Bronchial epithelial cell (primary cell): Measurements from ENCODE around the gene HM13. TPM values are rescaled to one million over a fixed set of nuclear protein-coding genes. Genes with fewer than 3 reads are reported as not detected.
"Not testable (repeated sequence)": the region's sequence is repeated elsewhere in the genome, so short reads cannot be mapped to it uniquely, and the experiment has no call there.

Experiments used
- DNase-seq: peaks from one replicate; pipeline ENCODE4 v3.0.0-alpha.2; 2010; ENCODE audit warnings: low read depth
- FAIRE-seq: peaks from 2 replicates; lab custom pipeline; 2011; peaks lifted over from hg19 to GRCh38; lab: Jason Lieb, UNC
- H3K27me3 ChIP-seq: 2 replicates; pipeline ENCODE4 v1.5.1; 2011; ENCODE audit warnings: low read length; ENCODE audit not compliant: control insufficient read depth, insufficient read depth
- H3K36me3 ChIP-seq: 2 replicates; pipeline ENCODE4 v1.5.1; 2011; ENCODE audit warnings: low read length; ENCODE audit not compliant: control insufficient read depth, insufficient read depth
- H3K4me3 ChIP-seq: 2 replicates; pipeline ENCODE4 v1.5.1; 2011; ENCODE audit warnings: mild to moderate bottlenecking, low read depth, low read length, control low read depth
- total RNA-seq: library from RNA; depleted of rRNA; stranded (reverse); fragments of >200 nt; gene quantifications from 2 replicates; pipeline ENCODE4 v1.2.1, GENCODE V29; 2014
- TF ChIP-seq, protein P1 (sequence below): IDR thresholded peaks from 2 replicates; pipeline ENCODE4 v1.5.1; 2011; ENCODE audit warnings: mild to moderate bottlenecking, moderate library complexity, low read length, control low read depth, inconsistent platforms; ENCODE audit not compliant: insufficient read depth, severe bottlenecking

Gene HM13
- total RNA-seq, 1 donor from 2014 or later: 46.9 TPM

DNA sequence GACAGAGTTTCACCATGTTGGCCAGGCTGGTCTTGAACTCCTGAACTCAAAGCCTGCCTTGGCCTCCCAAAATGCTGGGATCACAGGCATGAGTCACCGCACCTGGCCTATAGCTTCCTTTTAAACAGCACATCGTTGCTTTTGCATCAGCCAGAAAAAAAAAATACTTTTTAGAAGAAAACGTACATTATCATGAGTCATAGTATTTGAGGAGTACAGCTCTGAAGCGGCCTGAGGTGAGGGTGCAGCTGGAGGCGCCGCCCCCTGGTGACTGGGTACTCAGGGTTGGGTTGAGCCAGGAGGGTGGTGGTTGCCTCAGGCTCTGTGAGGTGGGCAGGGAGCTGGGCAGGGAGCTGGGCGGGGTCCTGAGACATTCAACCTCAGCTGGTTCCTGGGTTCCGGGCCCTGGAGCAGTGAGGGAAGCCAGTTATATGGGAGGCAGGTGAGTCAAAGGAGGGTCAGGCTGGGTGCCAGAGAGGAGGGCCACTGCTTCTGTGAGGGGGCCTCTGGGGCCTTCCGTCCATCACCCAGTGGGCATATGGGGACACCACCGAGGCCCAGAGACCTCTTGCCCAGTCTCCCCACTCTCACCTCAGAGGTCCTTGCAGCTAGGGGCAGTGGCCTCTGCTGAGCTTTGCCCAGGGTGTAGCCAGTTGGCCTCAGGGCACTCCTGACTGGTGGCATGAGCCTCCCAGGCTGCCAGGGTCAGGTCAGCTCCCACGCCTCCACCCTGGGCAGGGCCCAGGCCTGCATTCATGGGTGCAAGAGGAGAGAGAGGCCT is 79.2 kb downstream of the HM13 start:
- Histone ChIP-seq H3K4me3 (no peak overlapping the region), H3K27me3 (no peaks in the 10 kb centered on the region), H3K36me3 (no peaks in the 10 kb centered on the region)
- peak; percentile 99 for DNase-seq
- FAIRE-seq: no peak
- TF ChIP-seq, protein P1, sequence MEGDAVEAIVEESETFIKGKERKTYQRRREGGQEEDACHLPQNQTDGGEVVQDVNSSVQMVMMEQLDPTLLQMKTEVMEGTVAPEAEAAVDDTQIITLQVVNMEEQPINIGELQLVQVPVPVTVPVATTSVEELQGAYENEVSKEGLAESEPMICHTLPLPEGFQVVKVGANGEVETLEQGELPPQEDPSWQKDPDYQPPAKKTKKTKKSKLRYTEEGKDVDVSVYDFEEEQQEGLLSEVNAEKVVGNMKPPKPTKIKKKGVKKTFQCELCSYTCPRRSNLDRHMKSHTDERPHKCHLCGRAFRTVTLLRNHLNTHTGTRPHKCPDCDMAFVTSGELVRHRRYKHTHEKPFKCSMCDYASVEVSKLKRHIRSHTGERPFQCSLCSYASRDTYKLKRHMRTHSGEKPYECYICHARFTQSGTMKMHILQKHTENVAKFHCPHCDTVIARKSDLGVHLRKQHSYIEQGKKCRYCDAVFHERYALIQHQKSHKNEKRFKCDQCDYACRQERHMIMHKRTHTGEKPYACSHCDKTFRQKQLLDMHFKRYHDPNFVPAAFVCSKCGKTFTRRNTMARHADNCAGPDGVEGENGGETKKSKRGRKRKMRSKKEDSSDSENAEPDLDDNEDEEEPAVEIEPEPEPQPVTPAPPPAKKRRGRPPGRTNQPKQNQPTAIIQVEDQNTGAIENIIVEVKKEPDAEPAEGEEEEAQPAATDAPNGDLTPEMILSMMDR: peak; percentile 11

DNA sequence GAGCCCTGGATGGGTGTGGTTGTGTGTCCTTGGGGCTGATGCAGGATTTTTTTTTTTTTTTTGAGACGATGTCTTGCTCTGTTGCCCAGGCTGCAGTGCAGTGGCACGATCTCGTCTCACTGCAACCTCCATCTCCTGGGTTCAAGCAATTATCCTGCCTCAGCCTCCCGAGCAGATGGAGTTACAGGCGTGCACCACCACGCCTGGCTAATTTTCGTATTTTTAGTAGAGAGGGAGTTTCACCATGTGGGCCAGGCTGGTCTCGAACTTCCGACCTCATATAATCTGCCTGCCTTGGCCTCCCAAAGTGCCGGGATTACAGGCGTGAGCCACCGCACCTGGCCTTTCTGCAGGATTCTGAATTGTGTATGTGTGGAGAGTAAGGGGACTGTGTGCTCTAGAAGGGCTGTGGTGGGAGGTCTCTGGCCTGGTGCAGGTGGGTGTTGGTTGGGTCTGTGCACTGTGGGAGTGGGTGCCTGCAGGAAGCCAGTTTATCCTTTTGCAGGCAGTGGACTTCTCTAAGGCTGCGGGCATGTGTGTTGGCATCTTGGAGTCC is 79.8 kb downstream of the HM13 start:
- TF ChIP-seq, protein P1: no peak
- Histone ChIP-seq H3K36me3 (no peaks in the 10 kb centered on the region), H3K27me3 (no peaks in the 10 kb centered on the region), H3K4me3 (no peak overlapping the region)
- DNase-seq (no peak), FAIRE-seq (no peak)

DNA sequence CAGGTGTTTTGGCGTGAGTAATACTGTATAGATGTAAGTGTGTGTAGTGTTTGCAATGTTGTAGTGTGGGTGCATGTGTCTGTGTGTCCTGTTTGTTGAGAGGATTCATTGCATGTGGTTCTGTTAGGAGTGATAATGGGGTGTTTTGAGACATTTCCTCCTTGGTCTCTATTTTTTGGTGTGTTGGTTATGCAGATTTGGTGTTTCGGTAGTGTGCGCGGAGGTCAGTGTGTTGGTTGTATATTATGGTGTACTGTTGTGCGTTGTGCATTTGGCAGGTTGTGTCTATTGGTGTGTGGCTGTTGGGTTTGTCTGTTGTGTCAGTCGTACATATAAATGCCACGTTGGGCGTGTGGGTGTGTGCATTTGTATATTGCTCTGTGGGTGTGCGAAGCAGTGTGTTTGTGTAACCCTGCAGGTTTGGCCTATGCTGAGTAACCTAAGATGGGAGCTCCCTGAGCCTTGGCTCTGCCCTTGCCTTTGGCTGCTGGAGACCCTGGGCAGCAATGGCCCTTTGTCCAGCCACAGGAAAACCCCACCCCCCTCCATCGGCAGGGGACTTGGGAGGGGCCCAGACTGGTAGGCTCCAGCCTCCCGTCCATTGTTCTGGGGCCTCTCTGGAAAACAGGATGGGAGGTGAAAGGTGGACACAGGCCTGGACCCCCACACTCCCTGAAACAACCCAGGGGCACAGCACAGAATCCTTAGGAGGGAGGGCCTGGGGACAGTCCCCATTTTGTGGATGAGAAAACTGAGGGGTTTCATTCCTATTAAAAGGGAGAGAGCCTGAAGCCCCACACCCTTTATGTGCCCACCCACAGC is 80.5 kb downstream of the HM13 start:
- no peak overlapping the region for H3K4me3 ChIP-seq
- FAIRE-seq: no peak
- H3K36me3 ChIP-seq: no peaks in the 10 kb centered on the region
- no peaks in the 10 kb centered on the region for H3K27me3 ChIP-seq
- TF ChIP-seq, protein P1: no peak
- DNase-seq: no peak

DNA sequence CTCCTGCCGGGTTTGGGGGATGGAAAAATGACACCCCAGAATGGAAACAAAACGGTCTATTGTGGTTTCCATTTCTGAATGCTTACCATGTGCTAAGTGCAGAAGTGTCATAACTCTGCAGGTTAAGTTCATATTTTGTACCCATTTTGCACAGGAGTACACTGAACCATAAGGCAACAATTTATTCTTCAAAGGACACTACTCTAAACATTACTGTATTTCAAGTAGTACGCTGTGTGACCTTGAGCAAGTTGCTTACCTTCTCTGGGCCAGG is 81.1 kb downstream of the HM13 start:
- Histone ChIP-seq H3K36me3 (no peaks in the 10 kb centered on the region), H3K27me3 (no peaks in the 10 kb centered on the region), H3K4me3 (no peak overlapping the region)
- DNase-seq (no peak), FAIRE-seq (no peak)
- TF ChIP-seq, protein P1: no peak

DNA sequence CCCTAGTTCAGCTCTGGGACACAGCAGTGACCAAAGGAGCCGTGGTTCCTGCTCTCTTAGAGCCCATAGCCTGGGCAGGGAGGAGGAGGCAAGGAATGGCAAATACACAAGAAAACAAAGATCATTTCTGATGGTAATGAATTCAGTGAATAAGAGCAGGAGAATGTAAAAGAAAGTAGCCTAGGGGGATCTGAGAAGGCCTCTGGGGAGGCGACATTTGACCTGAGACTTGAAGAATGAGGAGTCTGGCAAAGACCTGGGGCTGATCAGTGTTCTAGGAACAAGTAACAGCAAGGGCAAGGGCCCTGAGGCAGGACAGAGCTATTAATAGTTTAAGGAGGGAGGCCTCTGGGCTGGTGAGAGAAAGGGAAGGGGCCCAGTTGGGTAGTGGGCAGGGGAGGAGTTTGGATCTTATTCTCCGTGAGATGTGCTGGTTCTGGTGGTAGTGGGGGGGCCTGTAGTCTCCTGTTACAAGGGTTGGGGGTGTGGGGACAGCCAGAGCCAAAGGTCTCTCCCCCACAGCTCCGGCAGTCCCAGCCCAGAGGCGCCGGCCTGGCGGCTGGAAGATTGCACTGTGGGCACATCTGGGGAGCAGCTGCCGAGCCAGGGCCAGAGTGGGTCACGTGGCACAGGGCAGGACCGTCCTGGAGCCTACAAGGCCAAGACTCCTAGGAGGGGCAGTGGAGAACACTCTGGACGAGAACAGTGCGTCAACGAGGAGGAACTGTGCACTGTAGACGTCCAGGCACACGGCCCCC is 81.6 kb downstream of the HM13 start:
- FAIRE-seq (no peak), DNase-seq (no peak)
- no peaks in the 10 kb centered on the region for H3K36me3 ChIP-seq
- no peak overlapping the region for H3K4me3 ChIP-seq
- TF ChIP-seq, protein P1: no peak
- H3K27me3 ChIP-seq: no peaks in the 10 kb centered on the region

DNA sequence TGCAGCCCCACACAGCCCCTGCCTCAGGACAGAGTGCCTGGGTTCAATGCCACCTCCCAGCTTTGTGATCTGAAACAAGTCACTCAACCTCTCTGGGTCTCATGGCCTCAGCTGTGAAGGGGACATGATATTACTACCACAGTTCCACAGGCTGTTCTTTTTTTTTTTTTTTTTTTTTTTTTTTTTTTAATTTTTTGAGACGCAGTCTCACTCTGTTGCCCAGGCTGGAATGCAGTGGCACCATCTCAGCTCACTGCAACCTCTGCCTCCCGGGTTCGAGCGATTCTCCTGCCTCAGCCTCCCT is 82.1 kb downstream of the HM13 start:
- DNase-seq, FAIRE-seq, H3K27me3 ChIP-seq, H3K4me3 ChIP-seq, H3K36me3 ChIP-seq: not testable (repeated sequence)
